Lower leg skin (tissue), 3 donors: ENCODE results near the gene PTPRB.

Experiments used
- CTCF ChIP-seq, 3 donors: fragments of 450-650 bp; IDR thresholded peaks; one replicate each; pipeline ENCODE4 v1.5.1; 2016; ENCODE audit warnings: antibody characterized with exemption in 3 of 3, mild to moderate bottlenecking in 3 of 3, moderate library complexity in 2 of 3
- POLR2A ChIP-seq, 2 donors: fragments of 450-650 bp; IDR thresholded peaks; one replicate each; pipeline ENCODE4 v1.6.1; 2016 to 2017; ENCODE audit warnings: antibody characterized with exemption in 2 of 2, mild to moderate bottlenecking in 1 of 2, moderate library complexity in 1 of 2

GRCh38 chr12:70667253-70667652 is 30.0 kb upstream of the PTPRB start:
- no peak for TF ChIP-seq CTCF (IDR thresholded peaks at IDR 0.05)
- TF ChIP-seq POLR2A (IDR thresholded peaks at IDR 0.05): no peak
